Hepatocyte (in vitro differentiated cells): Measurements from ENCODE around the gene GOLGA6L7.

Experiments
- CTCF ChIP-seq: fragments of 200-600 bp; sonication (generic); IDR thresholded peaks from 2 replicates; pipeline ENCODE4 v1.5.1; 2016; ENCODE audit warnings: antibody characterized with exemption, mild to moderate bottlenecking; ENCODE audit not compliant: poor library complexity
- EZH2 ChIP-seq: fragments of 200-600 bp; sonication (generic); IDR thresholded peaks from 2 replicates; pipeline ENCODE4 v1.6.1; 2016; ENCODE audit warnings: antibody characterized with exemption, mild to moderate bottlenecking, borderline replicate concordance

- TF ChIP-seq CTCF (no peak), EZH2 (no peak)
Observed at GRCh38 chr15:28892789-28893610, 44.6 kb upstream of the GOLGA6L7 start.
